Right atrium auricular region (tissue), 2 donors: ENCODE data around the gene ZNF516. TPM values are rescaled to one million over a fixed set of nuclear protein-coding genes. Genes with fewer than 3 reads are reported as not detected.
A peak's percentile ranks its signal among the peaks of the same experiment; 100 is the strongest.

Source experiments
- DNase-seq: peaks from one replicate; pipeline ENCODE4 v3.0.0-alpha.2; 2019; ENCODE audit warnings: low spot score
- H3K27ac ChIP-seq, 2 donors: fragments of 200-600 bp; sonication (generic); 1 replicate in 1 of 2; 2 replicates in 1 of 2; pipeline ENCODE4 v1.5.1; 2016 to 2019
- H3K27me3 ChIP-seq, 2 donors: fragments of 200-600 bp; sonication (generic); one replicate each; pipeline versions ENCODE4 v1.5.1 to v1.6.0; 2017 to 2019
- H3K36me3 ChIP-seq: fragments of 200-600 bp; sonication (generic); one replicate; pipeline ENCODE4 v1.5.1; 2016
- H3K4me1 ChIP-seq, 2 donors: fragments of 200-600 bp; sonication (generic); one replicate each; pipeline versions ENCODE4 v1.5.1 to v1.6.0; 2017 to 2019
- H3K4me3 ChIP-seq, 2 donors: fragments of 200-600 bp; sonication (generic); 1 replicate in 1 of 2; 2 replicates in 1 of 2; pipeline ENCODE4 v1.5.1; 2017 to 2019; ENCODE audit warnings: mild to moderate bottlenecking in 1 of 2, moderate library complexity in 1 of 2
- H3K9me3 ChIP-seq, 2 donors: fragments of 200-600 bp; sonication (generic); one replicate each; pipeline ENCODE4 v1.5.1; 2019
- total RNA-seq, 2 donors: library from RNA; depleted of rRNA; stranded (reverse); fragments of >200 nt; gene quantifications; one replicate each; pipeline ENCODE4 v1.1.0, GENCODE V29; 2016
- TF ChIP-seq, protein P1 (sequence below), 2 donors: fragments of 200-600 bp; sonication (generic); IDR thresholded peaks; one replicate each; pipeline ENCODE4 v1.5.1; 2019; ENCODE audit warnings: antibody characterized with exemption in 2 of 2

Gene ZNF516
- total RNA-seq, 2 donors from 2014 or later, result 11.0 to 14.0 TPM

DNA sequence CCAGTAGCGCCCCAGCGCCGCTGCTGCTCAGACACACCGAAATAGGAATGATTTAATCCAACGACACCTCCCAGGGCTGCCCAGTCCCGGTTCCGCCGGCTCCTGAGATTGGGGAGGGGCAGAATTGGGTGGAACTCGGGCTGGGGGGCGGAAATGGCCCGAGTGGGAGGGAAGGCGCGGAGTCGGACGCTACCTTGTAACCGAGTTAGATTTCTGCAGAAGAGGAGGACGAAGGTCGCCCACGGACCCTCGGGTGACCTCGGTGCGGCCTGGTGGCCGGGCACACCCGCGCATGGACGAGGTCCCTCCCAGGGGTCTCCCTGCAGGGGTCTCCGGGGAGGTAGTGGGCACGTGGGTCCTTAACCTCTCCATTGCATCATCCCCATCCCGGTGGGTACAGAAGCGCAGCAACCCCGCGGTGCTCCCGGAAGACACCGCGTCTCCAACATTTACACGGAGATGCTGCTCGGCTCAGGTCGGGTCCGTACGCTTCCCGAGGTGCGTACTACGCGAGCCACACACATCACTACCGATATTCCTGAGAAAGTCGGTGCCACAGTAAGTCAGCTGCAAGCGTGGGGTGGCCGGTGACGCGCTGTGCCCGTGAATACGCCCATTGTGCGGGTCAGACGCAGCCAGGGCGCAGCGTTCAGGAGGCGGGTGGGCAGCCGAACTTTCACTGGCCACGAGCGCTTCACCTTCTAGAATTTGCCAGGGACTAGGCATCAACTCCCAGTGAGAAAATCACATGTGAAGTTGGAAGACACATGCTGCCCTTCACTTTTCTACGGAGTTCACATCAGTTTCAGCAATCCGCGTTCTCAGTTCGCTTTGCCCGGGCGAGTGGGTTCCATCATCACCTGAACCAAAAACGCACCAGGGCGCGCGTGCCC is 3.0 kb downstream of the ZNF516 start:
- Histone ChIP-seq H3K4me3 (peak overlapping the region; percentile 58 to 87), H3K27me3 (no peaks in the 10 kb centered on the region), H3K4me1 (peaks cover 0 to 41% of the 10 kb centered on the region in 2 donors), H3K27ac (peak overlapping the region; percentile 85 to 87), H3K36me3 (no peaks in the 10 kb centered on the region), H3K9me3 (no peaks in the 10 kb centered on the region)
- DNase-seq, result peak; percentile 69
- TF ChIP-seq, protein P1, sequence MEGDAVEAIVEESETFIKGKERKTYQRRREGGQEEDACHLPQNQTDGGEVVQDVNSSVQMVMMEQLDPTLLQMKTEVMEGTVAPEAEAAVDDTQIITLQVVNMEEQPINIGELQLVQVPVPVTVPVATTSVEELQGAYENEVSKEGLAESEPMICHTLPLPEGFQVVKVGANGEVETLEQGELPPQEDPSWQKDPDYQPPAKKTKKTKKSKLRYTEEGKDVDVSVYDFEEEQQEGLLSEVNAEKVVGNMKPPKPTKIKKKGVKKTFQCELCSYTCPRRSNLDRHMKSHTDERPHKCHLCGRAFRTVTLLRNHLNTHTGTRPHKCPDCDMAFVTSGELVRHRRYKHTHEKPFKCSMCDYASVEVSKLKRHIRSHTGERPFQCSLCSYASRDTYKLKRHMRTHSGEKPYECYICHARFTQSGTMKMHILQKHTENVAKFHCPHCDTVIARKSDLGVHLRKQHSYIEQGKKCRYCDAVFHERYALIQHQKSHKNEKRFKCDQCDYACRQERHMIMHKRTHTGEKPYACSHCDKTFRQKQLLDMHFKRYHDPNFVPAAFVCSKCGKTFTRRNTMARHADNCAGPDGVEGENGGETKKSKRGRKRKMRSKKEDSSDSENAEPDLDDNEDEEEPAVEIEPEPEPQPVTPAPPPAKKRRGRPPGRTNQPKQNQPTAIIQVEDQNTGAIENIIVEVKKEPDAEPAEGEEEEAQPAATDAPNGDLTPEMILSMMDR (IDR thresholded peaks at IDR 0.05), result no peak

DNA sequence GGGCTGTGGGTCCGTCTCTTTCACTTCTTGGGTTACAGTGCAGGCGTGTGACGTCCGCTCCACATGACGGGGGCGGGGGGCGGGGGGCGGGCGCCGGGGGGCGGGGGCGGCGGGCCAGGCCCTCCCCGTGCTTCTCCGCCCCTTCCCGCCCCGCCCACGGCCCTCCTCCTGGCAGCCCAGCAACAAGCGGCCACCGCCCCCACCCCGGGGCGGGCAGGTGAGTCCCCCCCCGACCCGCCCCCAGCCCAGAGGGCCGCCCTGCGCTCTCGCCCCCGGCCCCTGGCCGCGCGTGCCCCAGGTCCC is 3.6 kb downstream of the ZNF516 start:
- Histone ChIP-seq H3K4me1 (peaks cover 0 to 41% of the 10 kb centered on the region in 2 donors), H3K27ac (peak overlapping the region; percentile 85 to 87), H3K9me3 (no peaks in the 10 kb centered on the region), H3K27me3 (no peaks in the 10 kb centered on the region), H3K36me3 (no peaks in the 10 kb centered on the region), H3K4me3 (peak overlapping the region; percentile 58 to 87)
- TF ChIP-seq, protein P1 (IDR thresholded peaks at IDR 0.05), result no peak
- DNase-seq, result no peak

DNA sequence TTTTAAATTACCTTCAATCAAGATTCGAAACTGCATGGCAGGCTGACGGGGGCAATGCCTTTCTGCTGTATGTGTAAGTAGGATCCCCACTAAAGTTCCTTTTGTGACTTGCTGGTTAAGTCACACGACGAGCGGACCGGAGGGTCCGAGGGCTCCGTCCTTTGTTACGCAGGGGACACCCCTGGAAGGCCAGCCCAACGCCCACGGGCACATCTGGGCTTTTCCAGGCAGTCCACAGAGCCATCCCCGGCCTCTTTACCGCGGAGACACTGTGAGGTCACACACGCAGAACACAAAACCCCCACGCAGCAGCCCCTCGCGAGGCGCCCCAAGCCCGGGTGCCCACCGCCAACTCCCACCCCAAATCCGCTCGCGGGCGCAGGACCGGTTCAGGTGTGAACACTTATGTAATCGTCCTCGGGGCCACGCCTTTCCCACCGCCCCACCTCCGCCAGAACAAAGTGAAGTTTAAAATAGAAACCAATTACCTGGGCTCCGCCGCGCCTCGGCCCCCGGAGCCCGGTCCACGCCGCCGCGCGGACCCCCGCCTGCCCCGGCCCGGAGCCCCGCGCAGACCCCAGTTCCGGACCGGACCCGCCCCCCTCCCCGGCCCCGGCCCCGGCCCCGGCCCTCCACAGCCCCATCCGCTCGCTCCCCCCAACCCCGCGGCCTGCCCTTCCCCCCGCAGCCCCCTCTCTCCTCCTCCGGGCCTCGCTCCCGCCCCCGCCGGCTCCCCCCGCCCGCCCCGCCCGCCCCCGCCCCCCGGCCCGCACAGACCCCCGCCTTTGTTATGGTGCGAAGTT is 4.2 kb downstream of the ZNF516 start:
- Histone ChIP-seq H3K4me1 (peaks cover 0 to 37% of the 10 kb centered on the region in 2 donors), H3K27ac (peak overlapping the region; percentile 85 to 87), H3K4me3 (peak overlapping the region; percentile 58 to 87), H3K36me3 (no peaks in the 10 kb centered on the region), H3K9me3 (no peaks in the 10 kb centered on the region), H3K27me3 (no peaks in the 10 kb centered on the region)
- DNase-seq, result no peak
- TF ChIP-seq, protein P1 (IDR thresholded peaks at IDR 0.05), result no peak

DNA sequence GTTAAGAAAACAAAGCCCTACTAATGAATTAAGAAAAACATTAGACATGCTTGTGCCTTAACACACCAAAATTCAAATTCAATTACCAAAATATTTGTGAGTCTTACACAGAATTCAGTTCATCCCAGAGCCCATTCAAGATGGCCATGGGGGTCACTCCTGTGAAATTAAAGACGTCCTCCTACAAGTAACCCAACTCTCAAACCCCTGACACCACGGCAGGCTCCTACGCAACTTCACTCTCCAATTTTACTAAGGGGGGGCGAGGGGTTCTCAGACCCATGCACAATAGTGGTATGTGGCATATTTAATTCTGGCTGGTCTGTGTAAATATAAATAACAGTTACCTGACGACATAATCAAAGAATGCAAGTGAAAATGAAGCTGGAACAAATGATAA is 5.0 kb downstream of the ZNF516 start:
- no peak for DNase-seq
- Histone ChIP-seq H3K9me3 (no peaks in the 10 kb centered on the region), H3K36me3 (no peaks in the 10 kb centered on the region), H3K4me1 (peaks cover 0 to 32% of the 10 kb centered on the region in 2 donors), H3K27ac (peak overlapping the region; percentile 85 to 87), H3K4me3 (peak overlapping the region in 1 of 2 donors; percentile 87), H3K27me3 (no peaks in the 10 kb centered on the region)
- TF ChIP-seq, protein P1 (IDR thresholded peaks at IDR 0.05), result no peak

DNA sequence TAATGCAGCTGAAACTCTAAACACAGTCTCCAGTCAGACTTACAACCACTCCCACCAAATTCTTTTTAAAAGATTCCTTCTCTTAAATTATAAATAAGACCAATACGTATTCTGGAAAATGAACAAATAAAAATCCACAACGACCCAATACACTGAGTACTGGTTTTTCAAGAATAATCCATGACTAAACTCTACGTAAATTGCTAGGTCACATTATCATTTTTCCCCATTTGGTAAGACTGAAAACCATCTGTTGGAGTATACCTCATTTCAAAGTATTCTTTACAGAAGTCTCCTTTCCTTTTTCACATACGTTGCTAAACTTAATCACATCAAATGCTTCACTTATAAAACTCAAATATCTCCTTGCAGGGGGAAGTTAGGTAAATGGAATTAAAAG is 6.0 kb downstream of the ZNF516 start:
- no peaks in the 10 kb centered on the region for H3K36me3 ChIP-seq
- H3K27me3 ChIP-seq, result no peaks in the 10 kb centered on the region
- H3K27ac ChIP-seq, result no peak overlapping the region
- no peak overlapping the region for H3K4me3 ChIP-seq
- TF ChIP-seq, protein P1 (IDR thresholded peaks at IDR 0.05), result no peak
- H3K9me3 ChIP-seq, result no peaks in the 10 kb centered on the region
- H3K4me1 ChIP-seq, result peaks cover 0 to 32% of the 10 kb centered on the region in 2 donors
- DNase-seq, result no peak
